Keratinocyte (primary cell): ENCODE measurements around the gene STEAP2.

Experiments used
- CTCF ChIP-seq, 3 experiments: IDR thresholded peaks in 1 of 3; conservative IDR thresholded peaks in 1 of 3; optimal IDR thresholded peaks in 1 of 3; 2 replicates in 2 of 3; 3 replicates in 1 of 3; pipeline versions ENCODE3 to v1.5.1; 2011; ENCODE audit warnings: low read length in 3 of 3, mild to moderate bottlenecking in 3 of 3, moderate library complexity in 2 of 3, control low read depth in 1 of 3, inconsistent platforms in 1 of 3; ENCODE audit not compliant: insufficient read depth in 2 of 3; ENCODE audit errors: extremely low read depth in 1 of 3
- EZH2 ChIP-seq: IDR thresholded peaks from one replicate; pipeline ENCODE4 v1.6.1; 2012; ENCODE audit warnings: inconsistent platforms, mild to moderate bottlenecking, low read length, moderate library complexity

GRCh38 chr7:90250601-90251303, 39.2 kb downstream of the STEAP2 start:
- no peak for TF ChIP-seq CTCF (optimal IDR thresholded peaks at IDR 0.05 in 1 of 3, IDR thresholded peaks at IDR 0.05 in 1 of 3, conservative IDR thresholded peaks at IDR 0.05 in 1 of 3; ENCODE audit: extremely low read depth in 1 of 3, insufficient read depth in 2 of 3, low read length in 3 of 3)
- TF ChIP-seq EZH2: no peak
